Frontal cortex (tissue), 4 donors: ENCODE measurements around the gene CNNM1. TPM values are rescaled to one million over a fixed set of nuclear protein-coding genes. Genes with fewer than 3 reads are reported as not detected.

ENCODE experiments used
- DNase-seq, 2 donors: peaks; one replicate each; pipeline ENCODE4 v3.0.0; 2012; ENCODE audit warnings: low spot score in 2 of 2
- FAIRE-seq: peaks from 2 replicates; lab custom pipeline; 2012; peaks lifted over from hg19 to GRCh38; lab: Jason Lieb, UNC
- total RNA-seq: library from RNA; depleted of rRNA; stranded (reverse); fragments of >200 nt; gene quantifications from one replicate; pipeline ENCODE4 v1.2.3, GENCODE V29; 2014
- donor health status: control.
- donor health status: control.
- donor health status: control.

The CNNM1 gene
- total RNA-seq: 2.4 TPM

- peak; percentile 31 to 35 for DNase-seq
- no peak for FAIRE-seq
Observed at GRCh38 chr10:99329304-99329553, at the start of gene CNNM1. Gene CNNM1, plus strand, starts transcription at chr10:99329356. Its CDS starts 32 bp downstream, at chr10:99329388.

GRCh38 chr10:99279626-99280111 is 49.5 kb upstream of the CNNM1 start:
- DNase-seq: no peak
- no peak for FAIRE-seq

- DNase-seq (no peak), FAIRE-seq (no peak)
Observed at GRCh38 chr10:99280472-99280871, 48.7 kb upstream of the CNNM1 start.

- DNase-seq (no peak), FAIRE-seq (no peak)
Observed at GRCh38 chr10:99285881-99286280, 43.3 kb upstream of the CNNM1 start.

- FAIRE-seq: no peak
- DNase-seq: no peak
Observed at GRCh38 chr10:99290306-99290705, 38.9 kb upstream of the CNNM1 start.

- FAIRE-seq: no peak
Observed at GRCh38 chr10:99292159-99292558, 37.0 kb upstream of the CNNM1 start.

GRCh38 chr10:99296605-99297004 is 32.6 kb upstream of the CNNM1 start:
- DNase-seq (no peak), FAIRE-seq (no peak)

More at GRCh38 chr10:99292159-99292558, 37.0 kb upstream of the CNNM1 start:
- DNase-seq: no peak

- no peak for FAIRE-seq
- DNase-seq: no peak
Observed at GRCh38 chr10:99297033-99297432, 32.1 kb upstream of the CNNM1 start.

- DNase-seq (no peak), FAIRE-seq (no peak)
Observed at GRCh38 chr10:99303899-99304861, 25.0 kb upstream of the CNNM1 start.

GRCh38 chr10:99304862-99305229 is 24.3 kb upstream of the CNNM1 start:
- DNase-seq: no peak

GRCh38 chr10:99312501-99312900 is 16.7 kb upstream of the CNNM1 start:
- no peak for FAIRE-seq
- no peak for DNase-seq

More at GRCh38 chr10:99304862-99305229, 24.3 kb upstream of the CNNM1 start:
- no peak for FAIRE-seq

- FAIRE-seq (no peak), DNase-seq (no peak)
Observed at GRCh38 chr10:99315853-99316252, 13.3 kb upstream of the CNNM1 start.

- FAIRE-seq (no peak), DNase-seq (no peak)
Observed at GRCh38 chr10:99316374-99316773, 12.8 kb upstream of the CNNM1 start.

GRCh38 chr10:99318048-99318447 is 11.1 kb upstream of the CNNM1 start:
- DNase-seq (no peak), FAIRE-seq (no peak)

- DNase-seq (no peak), FAIRE-seq (no peak)
Observed at GRCh38 chr10:99318475-99318874, 10.7 kb upstream of the CNNM1 start.

GRCh38 chr10:99325281-99325680 is 3.9 kb upstream of the CNNM1 start:
- FAIRE-seq (no peak), DNase-seq (no peak)

- DNase-seq (no peak), FAIRE-seq (no peak)
Observed at GRCh38 chr10:99326871-99327270, 2.3 kb upstream of the CNNM1 start.

GRCh38 chr10:99328579-99329303 is 415 bp upstream of the CNNM1 start:
- no peak for DNase-seq
- no peak for FAIRE-seq

GRCh38 chr10:99329554-99330346 is 594 bp downstream of the CNNM1 start:
- FAIRE-seq (no peak), DNase-seq (peak in 1 of 2 donors; percentile 31)

- FAIRE-seq (no peak), DNase-seq (no peak)
Observed at GRCh38 chr10:99330347-99330924, 1.3 kb downstream of the CNNM1 start.
